NCI-H1048 (cell line): ENCODE results near the gene ABI1.

Experiments
- DNase-seq: peaks from one replicate; lab custom pipeline; 2025; lab: John Stamatoyannopoulos, UW

ABI1 gene

GRCh38 chr10:26854524-26854923 lies 6.2 kb downstream of the ABI1 start:
- DNase-seq: no peak

- no peak for DNase-seq
Measured at GRCh38 chr10:26844396-26844975, 16.3 kb downstream of the ABI1 start.

GRCh38 chr10:26843736-26844135 lies 17.0 kb downstream of the ABI1 start:
- DNase-seq: no peak

- no peak for DNase-seq
Measured at GRCh38 chr10:26841733-26842317, 18.9 kb downstream of the ABI1 start.

GRCh38 chr10:26840938-26841732 lies 19.6 kb downstream of the ABI1 start:
- no peak for DNase-seq

- DNase-seq: no peak
Measured at GRCh38 chr10:26839966-26840627, 20.7 kb downstream of the ABI1 start.

GRCh38 chr10:26837139-26837538 lies 23.6 kb downstream of the ABI1 start:
- no peak for DNase-seq

- no peak for DNase-seq
Measured at GRCh38 chr10:26835025-26835424, 25.7 kb downstream of the ABI1 start.

- no peak for DNase-seq
Measured at GRCh38 chr10:26832960-26833359, 27.8 kb downstream of the ABI1 start.

- DNase-seq: no peak
Measured at GRCh38 chr10:26831936-26832335, 28.8 kb downstream of the ABI1 start.

GRCh38 chr10:26829810-26830515 lies 30.8 kb downstream of the ABI1 start:
- no peak for DNase-seq

GRCh38 chr10:26824015-26824690 lies 36.6 kb downstream of the ABI1 start:
- no peak for DNase-seq

- DNase-seq: no peak
Measured at GRCh38 chr10:26821699-26822570, 38.8 kb downstream of the ABI1 start.

- DNase-seq: no peak
Measured at GRCh38 chr10:26815500-26815899, 45.3 kb downstream of the ABI1 start.

GRCh38 chr10:26810435-26811026 lies 50.2 kb downstream of the ABI1 start:
- DNase-seq: no peak

GRCh38 chr10:26809973-26810372 lies 50.8 kb downstream of the ABI1 start:
- DNase-seq: no peak

- DNase-seq: no peak
Measured at GRCh38 chr10:26807532-26807931, 53.2 kb downstream of the ABI1 start.

- DNase-seq: no peak
Measured at GRCh38 chr10:26806557-26806956, 54.2 kb downstream of the ABI1 start.

GRCh38 chr10:26805567-26806245 lies 55.1 kb downstream of the ABI1 start:
- DNase-seq: no peak
